Adrenal gland (tissue), 12 donors: ENCODE results near the gene CAPSL. TPM values are rescaled to one million over a fixed set of nuclear protein-coding genes. Genes with fewer than 3 reads are reported as not detected.

Experiments
- DNase-seq, 7 donors: peaks; one replicate each; pipeline ENCODE4 v3.0.0-alpha.2; 2019 to 2020
- H3K27ac ChIP-seq, 5 donors: fragments of 200-600 bp; sonication (generic) in 4 of 5; 1 replicate in 3 of 5; 2 replicates in 2 of 5; pipeline versions ENCODE4 v1.5.1 to v1.8.0; 2016 to 2020; ENCODE audit warnings: mild to moderate bottlenecking in 1 of 5
- H3K27me3 ChIP-seq: fragments of 200-600 bp; 2 replicates; pipeline ENCODE4 v1.8.0; 2021
- H3K36me3 ChIP-seq, 2 donors: fragments of 200-600 bp; replicated peaks in 1 of 2; 1 replicate in 1 of 2; 2 replicates in 1 of 2; pipeline versions ENCODE4 v1.5.1 to v1.8.0; 2018 to 2022
- H3K4me1 ChIP-seq, 2 donors: fragments of 200-600 bp; replicated peaks in 1 of 2; 1 replicate in 1 of 2; 2 replicates in 1 of 2; pipeline versions ENCODE4 v1.5.1 to v1.8.0; 2018 to 2021
- H3K4me3 ChIP-seq, 4 donors: fragments of 200-600 bp; sonication (generic) in 3 of 4; one replicate each; pipeline ENCODE4 v1.5.1; 2016 to 2018
- H3K9me3 ChIP-seq, 3 donors: fragments of 200-600 bp; sonication (generic) in 1 of 3; replicated peaks in 1 of 3; 1 replicate in 2 of 3; 2 replicates in 1 of 3; pipeline versions ENCODE4 v1.5.1 to v1.8.0; 2016 to 2021
- POLR2A ChIP-seq, 2 donors: fragments of 450-650 bp; IDR thresholded peaks; one replicate each; pipeline ENCODE4 v1.6.1; 2017; ENCODE audit warnings: antibody characterized with exemption in 2 of 2, mild to moderate bottlenecking in 2 of 2, moderate library complexity in 1 of 2
- WGBS, 4 donors: extraction: QIAGEN DNeasy Blood & Tissue Kit in 2 of 4; methylation state at CpG; one replicate each; pipeline versions ENCODE4 v1.1.5 to v1.1.7; 2013 to 2017; 5-methylcytosine and 5-hydroxymethylcytosine counted together
- intact Hi-C, 2 donors: fragments of 100-400 bp; cut with DNase I; formaldehyde crosslinking; loops; one replicate each; pipeline versions ENCODE4 v1.14.1 to v1.15.0; 2022 to 2023
- polyA plus RNA-seq, 3 donors: library from polyadenylated mRNA; stranded (reverse); fragments of 200-250 nt in 2 of 3; fragments of 350-450 nt in 1 of 3; fragmentation: Illumina TruSeq in 1 of 3; extraction: RNeasy Lipid Tissue Mini Kit (QIAGEN cat#74804) in 1 of 3; gene quantifications; one replicate each; pipeline ENCODE4 v1.2.3, GENCODE V29; 2013 to 2014
- total RNA-seq, 9 donors: library from RNA; depleted of rRNA in 4 of 9; stranded (reverse); fragments of >200 nt in 4 of 9; fragments of 120-200 nt in 1 of 9; fragmentation: NEBNext Ultra II Directional in 1 of 9; extraction: Animal tissue kit (Norgen Biotek cat#: 25700) in 1 of 9; gene quantifications; one replicate each; pipeline versions ENCODE4 v1.1.0 to v1.2.4, GENCODE V29; 2013 to 2023
- TF ChIP-seq, protein P1 (sequence below), 6 experiments: fragments of 450-650 bp in 4 of 6; fragments of 200-600 bp in 2 of 6; sonication (generic) in 1 of 6; IDR thresholded peaks; 1 replicate in 5 of 6; 2 replicates in 1 of 6; pipeline versions ENCODE4 v1.5.1 to v1.8.0; 2016 to 2021; ENCODE audit warnings: antibody characterized with exemption in 6 of 6, mild to moderate bottlenecking in 2 of 6, moderate library complexity in 1 of 6
- donor health status: healthy with polysubstance abuse.
- donor health status: Bipolar disorder and iron deficiency.
- donor health status: DM: yes; HTN: yes; CAD: no.
- donor health status: DM: no; HTN: no; CAD: no.
- donor health status: DM: no; HTN: no; CAD: no.
- donor health status: DM: yes; HTN: yes; CAD: no.

CAPSL gene
- total and polyA plus RNA-seq, 12 donors: 0.27 TPM; not detected in 11

DNA sequence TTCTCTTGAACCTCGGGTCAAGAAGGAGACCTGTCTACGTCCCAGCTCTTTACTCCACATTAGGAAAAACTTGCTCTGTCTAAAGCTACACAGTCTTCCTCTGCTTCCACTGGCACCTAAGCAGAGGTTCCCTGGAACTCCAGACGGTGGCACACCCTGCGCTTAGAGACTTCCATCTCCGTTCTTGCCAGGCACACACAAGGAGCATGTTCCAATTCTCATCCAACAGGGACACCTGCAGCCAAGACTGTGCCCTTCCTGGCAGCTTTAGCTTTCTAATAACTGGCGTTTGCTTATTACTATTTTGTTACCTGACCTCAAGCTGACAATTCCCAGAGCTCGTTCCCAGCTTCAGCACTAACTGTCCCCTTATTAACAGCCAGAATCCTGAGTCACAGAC is 16.0 kb downstream of the CAPSL start:
- WGBS, 4 donors: 78 to 87% (median 80%) methylated on average over 7 of the region's 7 CpGs
- intact Hi-C loops: loop anchor here in 1 of 2 donors (10.0 kb wide), 1 partner anchor 838 kb away; no protein-coding TSS in a partner anchor
- TF ChIP-seq POLR2A (IDR thresholded peaks at IDR 0.05): no peak
- TF ChIP-seq, protein P1, sequence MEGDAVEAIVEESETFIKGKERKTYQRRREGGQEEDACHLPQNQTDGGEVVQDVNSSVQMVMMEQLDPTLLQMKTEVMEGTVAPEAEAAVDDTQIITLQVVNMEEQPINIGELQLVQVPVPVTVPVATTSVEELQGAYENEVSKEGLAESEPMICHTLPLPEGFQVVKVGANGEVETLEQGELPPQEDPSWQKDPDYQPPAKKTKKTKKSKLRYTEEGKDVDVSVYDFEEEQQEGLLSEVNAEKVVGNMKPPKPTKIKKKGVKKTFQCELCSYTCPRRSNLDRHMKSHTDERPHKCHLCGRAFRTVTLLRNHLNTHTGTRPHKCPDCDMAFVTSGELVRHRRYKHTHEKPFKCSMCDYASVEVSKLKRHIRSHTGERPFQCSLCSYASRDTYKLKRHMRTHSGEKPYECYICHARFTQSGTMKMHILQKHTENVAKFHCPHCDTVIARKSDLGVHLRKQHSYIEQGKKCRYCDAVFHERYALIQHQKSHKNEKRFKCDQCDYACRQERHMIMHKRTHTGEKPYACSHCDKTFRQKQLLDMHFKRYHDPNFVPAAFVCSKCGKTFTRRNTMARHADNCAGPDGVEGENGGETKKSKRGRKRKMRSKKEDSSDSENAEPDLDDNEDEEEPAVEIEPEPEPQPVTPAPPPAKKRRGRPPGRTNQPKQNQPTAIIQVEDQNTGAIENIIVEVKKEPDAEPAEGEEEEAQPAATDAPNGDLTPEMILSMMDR (IDR thresholded peaks at IDR 0.05): no peak
- H3K27ac ChIP-seq: no peak overlapping the region
- peaks cover 0 to 6% of the 10 kb centered on the region in 2 donors for H3K4me1 ChIP-seq
- no peak overlapping the region for H3K4me3 ChIP-seq
- H3K9me3 ChIP-seq: no peaks in the 10 kb centered on the region
- no peaks in the 10 kb centered on the region for H3K36me3 ChIP-seq
- DNase-seq: no peak
- no peaks in the 10 kb centered on the region for H3K27me3 ChIP-seq

DNA sequence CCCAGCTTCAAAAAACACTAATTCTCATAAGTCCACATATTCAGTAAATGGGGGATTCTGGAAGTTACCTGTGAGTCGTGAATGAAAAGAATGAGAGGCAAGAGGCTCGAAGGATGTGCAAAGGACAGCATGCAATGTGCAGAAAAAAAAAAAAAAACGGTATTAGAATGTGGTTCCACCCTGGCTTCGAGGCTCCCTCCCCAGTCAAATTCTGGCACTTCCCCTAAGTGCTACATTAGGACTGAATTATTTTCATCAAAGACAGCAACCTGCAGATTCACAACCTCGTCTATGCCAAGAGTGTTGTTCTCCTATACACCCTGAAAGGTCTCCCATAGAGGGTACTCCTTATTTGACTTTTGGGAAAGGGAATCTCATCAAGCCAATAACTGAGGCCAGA is 16.5 kb downstream of the CAPSL start:
- Histone ChIP-seq H3K9me3 (no peaks in the 10 kb centered on the region), H3K4me3 (no peak overlapping the region), H3K27ac (no peak overlapping the region), H3K4me1 (peaks cover 0 to 6% of the 10 kb centered on the region in 2 donors), H3K36me3 (no peaks in the 10 kb centered on the region), H3K27me3 (no peaks in the 10 kb centered on the region)
- TF ChIP-seq, protein P1 (IDR thresholded peaks at IDR 0.05): no peak
- no peak for TF ChIP-seq POLR2A (IDR thresholded peaks at IDR 0.05)
- WGBS, 4 donors: 59 to 81% (median 68%) methylated on average over 5 of the region's 5 CpGs
- intact Hi-C loops: loop anchor here in 1 of 2 donors (10.0 kb wide), 1 partner anchor 837 kb away; no protein-coding TSS in a partner anchor
- no peak for DNase-seq

DNA sequence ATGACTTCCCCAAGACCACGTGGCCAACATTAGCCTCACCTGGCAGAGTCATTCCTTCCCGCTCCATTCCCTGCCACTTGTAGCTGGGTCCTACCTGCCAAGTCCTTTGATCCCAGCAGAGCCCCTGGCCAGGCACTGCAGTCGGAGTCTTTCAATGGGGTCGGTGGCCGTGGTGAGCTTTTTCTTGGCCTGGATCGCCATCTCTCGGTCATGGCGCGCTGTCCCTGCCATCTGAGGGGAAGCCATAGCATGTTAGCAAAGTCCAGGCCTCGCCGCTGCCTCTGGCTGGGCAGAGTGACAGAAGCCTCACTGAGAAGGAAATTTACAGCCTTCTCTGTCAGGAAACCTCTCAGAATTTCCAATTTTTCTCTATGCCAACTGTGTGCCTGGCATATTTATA is 17.5 kb downstream of the CAPSL start:
- Histone ChIP-seq H3K4me3 (no peak overlapping the region), H3K36me3 (no peaks in the 10 kb centered on the region), H3K9me3 (no peaks in the 10 kb centered on the region), H3K27me3 (no peaks in the 10 kb centered on the region), H3K4me1 (peaks cover 0 to 6% of the 10 kb centered on the region in 2 donors), H3K27ac (no peak overlapping the region)
- 69 to 78% (median 73%) methylated on average over 11 of the region's 11 CpGs for WGBS, 4 donors
- intact Hi-C loops: loop anchor here in 1 of 2 donors (10.0 kb wide), 1 partner anchor 836 kb away; no protein-coding TSS in a partner anchor
- TF ChIP-seq POLR2A (IDR thresholded peaks at IDR 0.05): no peak
- TF ChIP-seq, protein P1 (IDR thresholded peaks at IDR 0.05): peak in 2 of 6 experiments; percentile 6 to 38
- DNase-seq: peak in 2 of 7 donors; percentile 5 to 72

DNA sequence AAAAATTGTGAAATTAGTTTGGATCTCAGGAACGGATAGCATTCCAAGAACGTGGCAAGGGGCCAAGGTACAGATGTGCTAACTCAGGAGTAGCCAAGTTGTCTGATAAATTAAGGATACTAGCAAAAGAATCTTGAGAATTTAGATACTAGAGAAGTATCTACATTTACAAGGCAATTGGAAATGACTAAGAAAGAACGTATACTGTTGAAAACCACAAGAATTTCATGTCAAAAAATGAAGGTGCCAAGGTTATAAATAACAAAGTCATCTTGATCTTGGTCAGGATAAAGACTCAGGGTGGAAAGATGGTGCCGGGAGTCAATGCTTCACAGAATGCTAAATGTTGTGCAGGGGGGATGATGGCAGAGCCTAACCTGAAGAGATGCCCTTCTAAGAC is 19.2 kb downstream of the CAPSL start:
- WGBS, 4 donors: 36 to 63% (median 47%) methylated on average over 4 of the region's 4 CpGs
- intact Hi-C loops: no loop called here
- no peak overlapping the region for H3K27ac ChIP-seq
- TF ChIP-seq, protein P1 (IDR thresholded peaks at IDR 0.05): no peak
- TF ChIP-seq POLR2A (IDR thresholded peaks at IDR 0.05): no peak
- H3K27me3 ChIP-seq: no peaks in the 10 kb centered on the region
- no peak overlapping the region for H3K4me3 ChIP-seq
- DNase-seq: peak in 2 of 7 donors; percentile 27 to 37
- no peaks in the 10 kb centered on the region for H3K4me1 ChIP-seq
- H3K36me3 ChIP-seq: no peaks in the 10 kb centered on the region
- H3K9me3 ChIP-seq: no peaks in the 10 kb centered on the region
